ENCODE measurements around the gene SIGLEC10.
"Not testable (repeated sequence)": the region's sequence is repeated elsewhere in the genome, so short reads cannot be mapped to it uniquely, and the experiment has no call there.

Gene SIGLEC10

DNA sequence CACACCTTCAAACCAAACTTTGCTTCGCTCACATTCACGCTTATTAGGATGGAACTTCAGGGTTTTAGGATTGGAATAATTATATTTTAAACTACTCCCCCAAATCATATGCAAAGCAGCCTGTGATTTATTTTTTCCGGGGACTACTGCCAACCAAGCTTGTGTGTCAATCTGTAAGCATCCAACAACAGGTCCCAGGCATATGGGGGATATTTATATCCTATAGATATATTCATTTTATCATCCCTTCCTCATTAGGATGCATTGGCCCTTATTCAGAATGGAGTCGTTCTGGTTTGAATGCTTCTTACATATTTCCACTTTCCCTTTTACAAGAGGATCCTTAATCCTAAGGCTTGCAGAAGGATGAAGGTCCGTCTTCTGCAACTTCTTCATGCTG is 18.2 kb downstream of the SIGLEC10 start:
- in situ Hi-C loops (cut with HindIII; ENCODE audit: low pct_ligation_motif_present, low pct_unique_long_range_greater_than_20kb, low sequenced_read_pairs) = no loop called here
- DNase-seq = no peak

DNA sequence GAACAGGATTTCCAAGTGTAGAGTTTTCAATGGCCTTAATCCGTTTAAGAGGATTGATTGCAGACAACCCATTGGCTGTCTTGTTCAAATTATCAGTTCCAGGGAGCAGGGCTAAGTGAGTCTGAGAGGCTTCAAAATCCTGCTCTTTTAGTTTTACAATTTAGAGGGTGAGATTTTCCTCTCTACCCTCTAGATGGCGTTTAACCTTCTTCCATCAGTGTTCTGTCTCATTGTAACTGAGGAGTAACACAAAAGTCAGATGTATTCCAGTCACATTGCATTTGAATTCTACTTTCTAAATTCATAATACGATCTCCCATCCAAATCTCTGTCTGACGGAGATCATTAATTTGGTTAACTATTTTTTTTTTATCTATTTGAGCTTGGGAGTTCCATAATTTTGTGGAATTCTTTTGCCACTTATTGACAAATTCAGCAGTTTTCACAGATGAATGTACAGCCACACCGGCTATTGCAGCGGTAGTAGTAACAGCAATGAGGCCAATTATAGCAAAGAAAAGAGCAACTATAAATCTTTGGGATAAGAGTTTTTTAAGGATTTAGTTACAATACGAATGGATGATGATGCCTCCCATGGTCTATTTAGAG is 19.2 kb downstream of the SIGLEC10 start:
- in situ Hi-C loops (cut with HindIII; ENCODE audit: low pct_ligation_motif_present, low pct_unique_long_range_greater_than_20kb, low sequenced_read_pairs) = no loop called here
- peak; percentile 30 for DNase-seq

DNA sequence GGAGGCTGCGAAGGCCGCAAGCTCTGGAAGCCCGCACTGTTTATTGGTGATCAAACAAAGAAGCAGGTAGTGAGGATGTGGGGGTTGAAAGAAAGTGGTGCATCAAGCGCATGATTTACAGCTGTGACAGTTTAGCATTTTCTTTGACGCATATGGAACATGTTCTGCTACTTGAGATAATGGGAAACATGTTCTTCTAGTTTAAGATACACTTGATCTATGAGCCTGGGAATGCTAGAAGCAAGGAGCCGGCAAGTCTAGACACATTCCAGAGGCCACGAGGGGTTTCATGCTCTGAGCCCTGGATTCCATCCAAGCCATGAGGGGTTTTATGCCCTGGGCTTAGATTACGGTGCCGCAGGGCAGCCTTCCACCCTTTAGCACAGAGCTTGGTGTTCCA is 20.0 kb downstream of the SIGLEC10 start:
- in situ Hi-C loops (cut with HindIII; ENCODE audit: low pct_ligation_motif_present, low pct_unique_long_range_greater_than_20kb, low sequenced_read_pairs); DNase-seq: not testable (repeated sequence)

DNA sequence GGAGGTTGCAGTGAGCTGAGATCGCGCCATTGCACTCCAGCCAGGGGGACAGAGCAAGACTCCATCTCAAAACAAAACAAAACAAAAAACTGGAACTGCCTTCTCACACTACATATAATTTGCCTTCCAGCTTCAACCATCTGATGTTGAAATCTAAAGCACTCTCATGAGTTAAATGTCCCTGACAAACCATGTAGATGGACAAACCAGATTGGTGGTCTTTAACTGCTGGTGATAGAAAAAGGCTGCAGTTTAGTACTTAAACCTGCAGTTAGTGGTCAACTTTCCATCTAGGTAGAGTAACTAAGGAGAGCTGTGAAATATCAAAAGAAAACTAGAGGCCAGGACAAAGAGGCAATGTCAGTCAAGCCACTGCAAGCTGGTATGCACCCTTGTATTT is 21.3 kb downstream of the SIGLEC10 start:
- in situ Hi-C loops (cut with HindIII; ENCODE audit: low pct_ligation_motif_present, low pct_unique_long_range_greater_than_20kb, low sequenced_read_pairs) = no loop called here
- DNase-seq = no peak

DNA sequence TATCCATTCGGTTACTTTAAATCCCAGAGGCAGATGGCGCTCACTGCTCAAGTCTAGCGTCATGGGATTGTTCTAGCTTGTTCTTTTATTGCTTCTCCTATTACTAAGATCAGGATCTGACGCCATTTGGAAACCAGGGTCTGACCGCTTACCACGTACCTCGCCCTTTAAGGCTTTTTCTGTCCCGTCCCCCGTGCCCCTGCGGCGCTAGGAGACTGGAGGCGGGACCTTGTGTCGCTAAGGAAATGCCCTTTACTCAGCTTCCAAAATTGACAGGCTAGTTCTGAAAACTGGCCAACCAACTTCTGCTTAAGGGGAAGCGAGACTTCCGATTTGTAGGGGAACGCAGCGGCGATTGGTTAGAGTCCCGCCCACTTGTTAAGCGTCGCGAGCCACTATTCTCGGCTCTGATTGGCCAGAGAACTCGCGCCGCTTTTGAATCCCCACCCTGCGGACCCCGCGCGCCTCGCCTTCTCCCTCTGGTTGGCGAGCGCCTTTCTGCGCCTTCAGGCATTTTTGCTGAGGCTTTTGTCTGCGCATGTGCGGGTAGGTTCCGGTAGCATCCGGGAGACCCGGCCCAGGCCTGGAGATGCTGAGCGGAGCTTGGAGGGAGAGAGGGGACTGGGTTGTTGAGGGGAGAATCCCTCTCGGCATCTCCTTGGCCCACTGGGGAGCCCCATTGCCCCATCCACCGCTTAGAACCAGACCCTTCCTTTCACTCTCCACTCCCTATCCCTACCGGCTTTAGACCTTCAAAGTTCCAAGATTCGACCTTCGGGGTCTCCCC is 23.2 kb downstream of the SIGLEC10 start:
- in situ Hi-C loops (cut with HindIII; ENCODE audit: low pct_ligation_motif_present, low pct_unique_long_range_greater_than_20kb, low sequenced_read_pairs) = no loop called here
- DNase-seq = peak; percentile 98

DNA sequence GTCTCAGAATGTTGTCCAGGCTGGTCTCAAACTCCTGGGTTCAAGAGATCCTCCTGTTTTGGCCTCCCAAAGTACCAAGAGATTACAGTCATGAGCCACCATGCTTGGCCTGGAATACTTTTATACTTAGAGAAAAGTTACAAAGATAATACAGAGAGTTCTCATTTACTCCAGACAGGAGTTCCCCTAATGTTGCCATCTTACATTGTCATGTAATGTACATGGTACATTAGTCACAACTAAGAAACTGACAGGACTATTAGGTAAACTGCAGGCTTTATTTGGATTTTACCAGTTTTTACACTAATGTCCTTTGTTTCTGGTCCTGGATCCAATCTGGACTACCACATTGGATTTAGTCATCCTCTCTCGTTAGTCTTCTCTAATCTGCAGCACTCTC is 24.7 kb downstream of the SIGLEC10 start:
- no peak for DNase-seq
- in situ Hi-C loops (cut with HindIII; ENCODE audit: low pct_ligation_motif_present, low pct_unique_long_range_greater_than_20kb, low sequenced_read_pairs) = no loop called here

DNA sequence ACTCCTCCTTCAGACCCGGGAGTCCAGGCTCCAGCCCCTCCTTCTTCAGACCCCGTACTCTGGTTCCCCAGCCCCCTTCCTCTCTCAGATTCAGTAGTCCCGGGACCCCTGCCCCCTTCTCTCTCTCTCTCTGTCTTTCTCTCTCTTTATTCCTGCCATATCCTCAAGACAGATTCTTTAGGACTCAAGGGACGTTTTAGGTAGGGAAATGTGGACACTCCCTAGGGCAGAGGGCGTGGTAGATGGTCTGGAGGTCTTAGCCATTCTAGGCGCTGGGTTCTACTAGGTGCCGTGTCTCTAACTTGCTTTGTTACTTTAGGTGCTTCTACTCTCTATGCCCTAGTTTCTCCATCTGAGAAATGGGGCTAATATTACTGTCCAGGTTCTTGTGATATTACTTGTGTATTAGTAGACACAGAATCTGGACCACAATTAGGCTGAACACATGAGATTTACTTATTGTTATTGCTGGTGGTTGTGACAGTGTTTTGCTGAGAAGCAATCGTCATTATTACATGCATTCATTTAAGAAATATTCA is 26.3 kb downstream of the SIGLEC10 start:
- DNase-seq = no peak
- in situ Hi-C loops (cut with HindIII; ENCODE audit: low pct_ligation_motif_present, low pct_unique_long_range_greater_than_20kb, low sequenced_read_pairs) = no loop called here

DNA sequence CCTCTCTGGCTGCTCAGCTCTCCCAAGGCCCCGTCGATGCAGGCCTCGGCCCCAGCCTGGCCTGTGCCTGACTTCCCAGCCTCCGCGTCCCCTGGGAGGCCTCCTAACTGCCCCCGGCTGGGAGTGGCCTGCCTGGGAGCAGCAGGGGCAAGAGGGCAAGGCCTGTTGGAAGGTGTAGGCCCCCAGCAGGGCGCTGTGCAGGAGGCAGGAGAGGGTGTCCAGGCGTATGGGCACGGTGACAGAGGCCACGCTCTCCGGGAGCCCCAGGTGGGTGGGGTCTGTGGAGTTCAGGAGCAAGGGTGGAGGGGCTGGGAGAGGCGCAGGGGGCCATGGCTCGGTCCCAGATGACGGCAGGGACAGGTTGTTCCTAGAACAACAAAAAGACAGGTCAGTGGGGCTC is 28.3 kb downstream of the SIGLEC10 start:
- no peak for DNase-seq
- in situ Hi-C loops (cut with HindIII; ENCODE audit: low pct_ligation_motif_present, low pct_unique_long_range_greater_than_20kb, low sequenced_read_pairs) = no loop called here

DNA sequence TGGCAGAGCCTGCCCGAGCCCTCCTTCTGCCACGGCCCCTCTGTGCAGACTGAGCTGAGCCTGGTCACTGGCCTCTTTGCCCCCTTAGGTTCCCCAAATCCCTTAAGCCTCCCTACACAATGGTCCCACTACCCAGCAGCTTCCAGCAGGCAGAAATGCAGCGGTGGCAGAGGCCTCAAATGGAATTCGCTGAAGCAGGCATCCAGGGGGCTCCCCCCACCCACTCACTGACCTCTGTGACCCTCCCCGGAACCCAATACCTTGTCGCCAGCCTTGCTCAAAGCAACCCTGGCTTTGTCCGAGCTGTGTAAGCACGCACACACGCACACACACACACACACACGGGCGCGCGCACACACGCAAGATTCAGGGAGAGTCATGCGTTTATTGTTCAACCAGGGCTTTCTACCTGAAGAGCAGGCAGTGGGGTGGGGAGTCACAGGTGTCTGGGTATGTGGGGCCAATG is 29.5 kb downstream of the SIGLEC10 start, which contains the start of gene LIM2:
Gene LIM2, minus strand, starts transcription at position 51 of the 466 bp plus-strand sequence. CDS start 531 bp downstream, outside the sequence.
- in situ Hi-C loops (cut with HindIII; ENCODE audit: low pct_ligation_motif_present, low pct_unique_long_range_greater_than_20kb, low sequenced_read_pairs) = no loop called here

DNA sequence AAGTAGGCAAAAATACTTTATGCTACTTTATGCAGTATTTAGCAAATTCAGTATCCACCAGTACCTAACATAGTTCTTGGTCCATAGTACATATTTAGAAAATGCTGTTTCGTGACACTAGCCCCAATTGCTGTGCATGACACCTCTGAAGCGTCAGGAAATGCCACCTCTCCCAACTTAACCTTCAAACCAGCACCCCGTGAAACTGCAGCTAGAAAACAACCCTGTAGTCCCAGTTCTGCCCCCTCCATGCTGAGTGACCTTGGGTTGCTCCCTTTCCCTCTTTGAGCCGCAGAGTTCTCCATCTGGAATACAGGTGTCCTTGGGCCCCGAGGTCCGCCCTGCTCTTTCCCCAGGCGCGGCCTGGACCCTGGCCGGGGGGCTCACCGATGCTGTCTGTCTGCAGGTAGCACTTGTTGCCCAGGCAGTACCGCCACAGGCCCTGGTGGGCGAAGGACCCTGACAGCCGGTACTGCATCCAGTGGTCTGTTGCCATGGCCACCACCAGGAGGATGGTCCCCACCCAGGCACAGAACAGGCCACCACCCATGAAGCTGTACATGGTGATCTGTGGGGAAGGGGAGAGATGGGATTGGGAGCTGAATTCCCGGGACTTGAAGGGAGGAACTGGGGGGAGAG is 30.4 kb downstream of the SIGLEC10 start:
- DNase-seq = no peak
- in situ Hi-C loops (cut with HindIII; ENCODE audit: low pct_ligation_motif_present, low pct_unique_long_range_greater_than_20kb, low sequenced_read_pairs) = no loop called here

More for the DNA sequence above, 29.5 kb downstream of the SIGLEC10 start, which contains the start of gene LIM2:
- DNase-seq = no peak

DNA sequence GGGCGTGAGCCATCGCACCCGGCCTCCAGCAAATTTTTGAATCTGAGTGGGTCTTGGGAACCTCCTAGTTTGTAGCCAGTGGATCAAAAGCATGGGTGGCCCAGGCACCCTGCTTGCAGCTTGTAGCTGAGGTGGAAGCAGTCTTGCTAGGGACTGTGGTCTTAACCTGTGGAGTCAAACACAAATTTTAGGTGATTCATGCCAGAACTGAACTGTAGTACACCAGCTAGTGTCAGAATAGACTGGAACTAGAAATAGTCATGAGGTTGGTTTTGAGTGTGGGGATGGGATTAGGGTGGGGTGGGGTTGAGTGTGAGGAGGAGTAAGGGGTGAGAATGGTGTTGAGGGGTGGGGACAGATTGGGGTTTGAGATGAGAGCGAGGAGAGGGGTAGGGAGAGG is 35.4 kb downstream of the SIGLEC10 start:
- DNase-seq = no peak
- in situ Hi-C loops (cut with HindIII; ENCODE audit: low pct_ligation_motif_present, low pct_unique_long_range_greater_than_20kb, low sequenced_read_pairs) = no loop called here

DNA sequence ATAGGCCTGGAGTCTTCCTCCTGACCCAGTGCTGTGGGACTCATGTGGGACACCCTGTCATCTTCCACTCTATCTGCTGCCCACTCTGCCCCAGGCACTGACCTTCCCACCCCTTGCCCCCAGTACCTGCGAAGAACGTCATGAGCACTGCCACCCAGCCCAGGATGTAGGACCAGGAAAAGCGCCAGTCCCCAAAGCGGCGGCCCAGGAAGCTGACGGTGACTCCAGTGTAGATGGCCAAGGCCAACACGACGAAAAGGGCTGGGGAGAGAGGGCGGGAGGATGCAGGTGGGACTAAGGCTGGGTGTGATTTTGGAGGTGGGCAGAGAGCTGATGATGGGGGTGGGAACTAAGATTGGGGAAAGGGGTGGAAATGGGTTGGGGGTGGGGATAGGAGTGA is 37.1 kb downstream of the SIGLEC10 start:
- in situ Hi-C loops (cut with HindIII; ENCODE audit: low pct_ligation_motif_present, low pct_unique_long_range_greater_than_20kb, low sequenced_read_pairs) = no loop called here
- no peak for DNase-seq

DNA sequence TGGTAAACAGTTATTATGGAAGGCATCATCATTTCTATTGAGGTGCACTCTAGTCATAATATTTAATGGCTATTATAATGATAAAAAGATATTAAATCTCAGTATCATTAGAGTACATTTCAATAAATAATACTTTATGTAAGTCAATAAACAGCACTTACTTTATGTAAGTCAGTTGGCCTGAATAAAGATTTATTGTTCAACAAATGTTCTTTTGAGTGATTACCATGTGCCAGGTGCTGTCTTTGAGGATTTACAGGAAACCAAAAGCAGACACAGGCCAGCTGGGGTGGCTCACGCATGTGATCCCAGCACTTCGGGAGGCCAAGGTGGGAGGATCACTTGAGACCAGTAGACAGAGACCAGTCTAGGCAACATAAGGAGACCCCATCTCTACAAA is 40.0 kb downstream of the SIGLEC10 start:
- DNase-seq = no peak
- in situ Hi-C loops (cut with HindIII; ENCODE audit: low pct_ligation_motif_present, low pct_unique_long_range_greater_than_20kb, low sequenced_read_pairs) = no loop called here

DNA sequence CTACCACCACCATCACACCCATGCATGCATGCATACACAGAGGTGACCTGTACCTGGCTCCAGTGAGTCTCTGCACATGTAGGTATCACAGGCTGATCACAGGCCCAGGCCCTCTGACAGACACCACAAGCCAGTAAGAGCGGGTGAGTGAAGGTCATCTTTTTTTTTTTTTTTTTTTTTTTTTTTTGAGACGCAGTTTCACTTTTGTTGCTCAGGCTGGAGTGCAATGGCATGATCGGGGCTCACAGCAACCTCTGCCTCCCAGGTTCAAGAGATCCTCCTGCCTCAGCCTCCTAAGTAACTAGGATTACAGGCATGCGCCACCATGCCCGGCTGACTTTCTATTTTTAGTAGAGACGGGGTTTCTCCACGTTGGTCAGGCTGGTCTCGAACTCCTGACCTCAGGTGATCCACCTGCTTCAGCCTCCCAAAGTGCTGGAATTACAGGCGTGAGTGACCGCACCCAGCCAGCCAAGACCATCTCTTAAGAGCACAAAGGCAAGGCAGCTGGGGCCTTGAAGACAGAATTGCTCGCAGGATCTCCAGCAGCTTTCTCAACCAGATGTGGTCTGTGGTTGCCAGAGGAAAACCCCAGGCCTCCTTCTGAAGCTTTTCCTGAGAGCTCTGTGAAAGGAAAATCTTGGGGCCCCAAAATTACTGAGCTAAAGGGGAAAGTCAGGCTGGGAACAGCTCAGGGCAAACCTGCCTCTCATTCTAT is 41.8 kb downstream of the SIGLEC10 start:
- in situ Hi-C loops (cut with HindIII; ENCODE audit: low pct_ligation_motif_present, low pct_unique_long_range_greater_than_20kb, low sequenced_read_pairs) = no loop called here

DNA sequence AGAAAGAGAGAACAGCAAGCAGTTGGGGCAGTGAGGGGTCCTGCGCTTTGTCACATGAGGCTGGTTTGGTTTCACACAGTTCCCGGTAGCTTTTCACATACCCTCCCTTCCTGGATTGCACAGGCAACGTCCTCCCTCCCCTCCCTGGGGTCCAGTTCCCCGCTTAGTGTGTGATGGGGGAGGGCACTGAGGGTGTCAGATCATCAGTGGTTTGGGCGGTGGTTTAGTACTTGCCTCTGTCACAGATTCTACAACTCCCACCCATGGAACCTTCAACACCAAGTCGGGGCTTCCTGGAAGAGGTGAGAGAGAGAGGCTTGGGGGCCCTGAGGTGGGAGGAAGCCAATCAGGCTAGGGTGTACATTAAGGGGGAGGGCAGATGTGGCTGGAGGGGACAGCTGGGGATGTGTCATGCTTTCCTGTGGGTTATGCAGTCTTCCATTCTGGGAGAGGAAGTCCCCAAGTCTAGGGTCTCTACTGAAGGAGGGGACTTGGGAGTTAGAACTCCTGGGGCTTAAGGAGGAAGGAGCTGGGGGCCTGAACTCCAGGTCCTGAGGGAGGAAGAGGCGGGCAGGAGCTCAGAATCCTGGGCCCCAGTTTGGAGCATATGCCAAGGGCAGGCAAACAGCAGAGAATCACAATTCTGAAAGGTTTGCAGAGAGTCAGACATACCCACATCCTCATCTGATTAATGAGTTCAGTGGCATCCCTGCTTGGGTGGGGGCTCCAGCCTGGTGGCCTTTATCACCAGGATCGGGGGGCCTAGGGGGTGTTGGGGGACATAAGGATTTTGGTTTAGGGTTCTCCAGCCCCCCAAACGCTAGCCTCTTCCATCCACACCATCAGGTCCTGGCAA is 44.6 kb downstream of the SIGLEC10 start, which contains the start of gene NKG7:
Gene NKG7, minus strand, starts transcription at position 6 of the 856 bp plus-strand sequence. CDS start 119 bp downstream, outside the sequence.
- no peak for DNase-seq
- in situ Hi-C loops (cut with HindIII; ENCODE audit: low pct_ligation_motif_present, low pct_unique_long_range_greater_than_20kb, low sequenced_read_pairs) = no loop called here

More for the DNA sequence above, 41.8 kb downstream of the SIGLEC10 start:
- DNase-seq = no peak

DNA sequence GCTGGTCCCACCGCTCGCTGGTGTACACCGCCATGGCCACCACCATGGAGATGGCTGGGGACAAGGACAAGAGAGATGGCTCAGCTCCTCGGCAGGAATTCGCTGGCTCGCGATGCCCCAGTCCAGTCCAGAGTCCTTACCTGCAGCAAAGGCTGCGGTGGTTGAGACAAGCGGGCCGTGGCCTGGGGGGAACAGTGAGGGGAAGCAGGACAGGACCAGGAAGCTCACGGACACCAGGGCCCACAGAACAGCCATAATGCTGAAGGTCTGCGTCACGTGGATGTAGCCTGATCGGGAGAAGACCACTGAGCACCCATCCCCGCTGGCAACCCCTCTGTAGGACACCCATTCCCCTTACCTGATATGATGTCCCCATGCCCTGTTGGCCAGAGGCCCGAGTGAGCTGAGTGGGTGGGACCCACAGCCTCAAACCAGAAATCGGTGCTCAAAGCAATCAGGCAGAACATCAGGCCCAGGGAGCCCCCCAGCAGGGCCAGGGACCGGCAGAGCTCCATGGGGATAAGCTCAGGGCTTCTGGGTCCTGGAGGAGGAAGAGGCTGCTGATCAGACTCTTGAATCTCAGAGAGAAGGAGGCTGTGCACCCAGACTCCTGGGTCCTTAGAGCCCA is 45.3 kb downstream of the SIGLEC10 start:
- no peak for DNase-seq
- in situ Hi-C loops (cut with HindIII; ENCODE audit: low pct_ligation_motif_present, low pct_unique_long_range_greater_than_20kb, low sequenced_read_pairs) = no loop called here

DNA sequence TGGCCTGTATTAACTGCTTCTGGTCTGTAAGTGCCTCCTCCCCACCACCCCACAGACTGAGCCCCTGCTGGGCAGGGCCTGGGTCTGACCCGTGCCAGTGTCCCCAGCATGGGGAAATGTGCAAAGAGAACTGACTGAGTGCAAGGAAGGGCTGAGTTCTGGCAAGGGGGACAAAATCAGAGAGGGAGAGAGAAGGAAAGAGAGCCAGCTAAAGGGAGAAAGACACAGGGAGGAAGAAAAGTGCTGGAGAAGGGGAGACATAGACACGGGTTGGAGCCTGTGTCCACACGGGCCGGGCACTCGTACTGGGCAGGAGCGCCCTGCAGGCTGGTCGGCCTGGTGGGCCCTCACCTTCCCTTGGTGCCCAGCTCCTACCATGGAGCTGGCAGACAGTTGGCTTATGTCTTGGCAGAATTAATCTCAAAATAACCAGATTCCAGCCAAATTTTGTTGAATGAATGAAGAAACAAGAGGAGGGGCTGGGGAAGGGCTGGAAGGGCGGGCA is 46.2 kb downstream of the SIGLEC10 start:
- no peak for DNase-seq
- in situ Hi-C loops (cut with HindIII; ENCODE audit: low pct_ligation_motif_present, low pct_unique_long_range_greater_than_20kb, low sequenced_read_pairs) = no loop called here
